Skeletal muscle satellite cell (primary cell): ENCODE data around the gene SERPINA1. TPM values are rescaled to one million over a fixed set of nuclear protein-coding genes. Genes with fewer than 3 reads are reported as not detected.
"Not testable (repeated sequence)": the region's sequence is repeated elsewhere in the genome, so short reads cannot be mapped to it uniquely, and the experiment has no call there.

Experiments
- H3K27me3 ChIP-seq: 2 replicates; pipeline ENCODE4 v1.7.0; 2013; ENCODE audit warnings: low read length; ENCODE audit not compliant: control insufficient read depth, insufficient read depth
- H3K36me3 ChIP-seq: 2 replicates; pipeline ENCODE4 v1.7.0; 2013; ENCODE audit warnings: mild to moderate bottlenecking, control low read depth, low read length; ENCODE audit not compliant: insufficient read depth
- H3K4me1 ChIP-seq: 2 replicates; pipeline ENCODE4 v1.7.0; 2013; ENCODE audit warnings: low read length; ENCODE audit not compliant: control insufficient read depth, insufficient read depth
- H3K4me2 ChIP-seq: 2 replicates; pipeline ENCODE4 v1.7.0; 2013; ENCODE audit warnings: mild to moderate bottlenecking, low read length
- H3K4me3 ChIP-seq: 2 replicates; pipeline ENCODE4 v1.7.0; 2013; ENCODE audit warnings: low read length
- H3K9ac ChIP-seq: 2 replicates; pipeline ENCODE4 v1.7.0; 2013; ENCODE audit warnings: mild to moderate bottlenecking, low read depth, low read length, moderate library complexity
- H3K9me3 ChIP-seq: replicated peaks from 2 replicates; pipeline ENCODE4 v1.7.0; 2013; ENCODE audit warnings: mild to moderate bottlenecking, control low read depth, low read length
- total RNA-seq: library from RNA; depleted of rRNA; stranded (reverse); fragments of >200 nt; gene quantifications from 2 replicates; pipeline ENCODE4 v1.2.3, GENCODE V29; 2012; rRNA removed

Gene SERPINA1
- under 0.01 and 0.44 TPM in 2 replicates for total RNA-seq

GRCh38 chr14:94388384-94389103 is at the start of gene SERPINA1:
TSS of gene SERPINA1 (minus strand) at chr14:94388602. CDS start at chr14:94383237, 5,365 bp downstream.
- H3K9ac ChIP-seq: no peak within 1 kb of the TSS
- H3K36me3 ChIP-seq: no peaks in the 10 kb centered on the region
- peaks cover 33% of the 10 kb centered on the region for H3K4me1 ChIP-seq
- H3K4me3 ChIP-seq: no peak within 1 kb of the TSS
- H3K4me2 ChIP-seq: no peak within 1 kb of the TSS
- no peaks in the 10 kb centered on the region for H3K27me3 ChIP-seq
- no peaks in the 10 kb centered on the region for H3K9me3 ChIP-seq

GRCh38 chr14:94428610-94429009 is 40.2 kb upstream of the SERPINA1 start:
- H3K9ac ChIP-seq: no peak overlapping the region
- no peak overlapping the region for H3K4me3 ChIP-seq
- H3K9me3 ChIP-seq: no peaks in the 10 kb centered on the region
- peaks cover 6% of the 10 kb centered on the region for H3K27me3 ChIP-seq
- H3K36me3 ChIP-seq: no peaks in the 10 kb centered on the region
- no peaks in the 10 kb centered on the region for H3K4me1 ChIP-seq
- H3K4me2 ChIP-seq: no peak overlapping the region

GRCh38 chr14:94427016-94427613 is 38.7 kb upstream of the SERPINA1 start:
- no peak overlapping the region for H3K4me3 ChIP-seq
- H3K4me2 ChIP-seq: no peak overlapping the region
- no peaks in the 10 kb centered on the region for H3K36me3 ChIP-seq
- H3K9ac ChIP-seq: no peak overlapping the region
- peaks cover 6% of the 10 kb centered on the region for H3K27me3 ChIP-seq
- H3K9me3 ChIP-seq: no peaks in the 10 kb centered on the region
- no peaks in the 10 kb centered on the region for H3K4me1 ChIP-seq

- Histone ChIP-seq H3K27me3 (peaks cover 6% of the 10 kb centered on the region), H3K9ac (no peak overlapping the region), H3K4me2 (no peak overlapping the region), H3K4me1 (no peaks in the 10 kb centered on the region), H3K4me3 (no peak overlapping the region), H3K36me3 (no peaks in the 10 kb centered on the region), H3K9me3 (no peaks in the 10 kb centered on the region)
These were observed 38.1 kb upstream of the SERPINA1 start for GRCh38 chr14:94426526-94426925.

GRCh38 chr14:94424371-94424770 is 36.0 kb upstream of the SERPINA1 start:
- no peaks in the 10 kb centered on the region for H3K9me3 ChIP-seq
- H3K4me3 ChIP-seq: no peak overlapping the region
- H3K9ac ChIP-seq: no peak overlapping the region
- no peaks in the 10 kb centered on the region for H3K36me3 ChIP-seq
- H3K4me1 ChIP-seq: no peaks in the 10 kb centered on the region
- H3K27me3 ChIP-seq: peaks cover 6% of the 10 kb centered on the region
- no peak overlapping the region for H3K4me2 ChIP-seq

- H3K36me3 ChIP-seq: no peaks in the 10 kb centered on the region
- H3K4me2 ChIP-seq: peak overlapping the region; percentile 66
- no peaks in the 10 kb centered on the region for H3K4me1 ChIP-seq
- peaks cover 6% of the 10 kb centered on the region for H3K27me3 ChIP-seq
- no peaks in the 10 kb centered on the region for H3K9me3 ChIP-seq
- peak overlapping the region; percentile 23 for H3K9ac ChIP-seq
- peak overlapping the region; percentile 42 for H3K4me3 ChIP-seq
These were observed 35.2 kb upstream of the SERPINA1 start for GRCh38 chr14:94423453-94424056.

- Histone ChIP-seq H3K9ac (no peak overlapping the region), H3K9me3 (no peaks in the 10 kb centered on the region), H3K4me1 (no peaks in the 10 kb centered on the region), H3K27me3 (peaks cover 2% of the 10 kb centered on the region), H3K4me2 (no peak overlapping the region), H3K4me3 (no peak overlapping the region), H3K36me3 (no peaks in the 10 kb centered on the region)
These were observed 32.9 kb upstream of the SERPINA1 start for GRCh38 chr14:94421316-94421715.

GRCh38 chr14:94417497-94418205 is 29.2 kb upstream of the SERPINA1 start:
- H3K36me3 ChIP-seq, H3K4me2 ChIP-seq, H3K9ac ChIP-seq, H3K4me1 ChIP-seq, H3K9me3 ChIP-seq, H3K4me3 ChIP-seq: not testable (repeated sequence)
- H3K27me3 ChIP-seq: peaks cover 16% of the 10 kb centered on the region

GRCh38 chr14:94412671-94413638 is 24.6 kb upstream of the SERPINA1 start:
- no peaks in the 10 kb centered on the region for H3K9me3 ChIP-seq
- H3K4me2 ChIP-seq: no peak overlapping the region
- peaks cover 31% of the 10 kb centered on the region for H3K27me3 ChIP-seq
- no peak overlapping the region for H3K4me3 ChIP-seq
- no peak overlapping the region for H3K9ac ChIP-seq
- no peaks in the 10 kb centered on the region for H3K4me1 ChIP-seq
- H3K36me3 ChIP-seq: no peaks in the 10 kb centered on the region

- Histone ChIP-seq H3K27me3 (peaks cover 31% of the 10 kb centered on the region), H3K9me3 (no peaks in the 10 kb centered on the region), H3K9ac (no peak overlapping the region), H3K4me3 (no peak overlapping the region), H3K4me2 (no peak overlapping the region), H3K36me3 (no peaks in the 10 kb centered on the region), H3K4me1 (no peaks in the 10 kb centered on the region)
These were observed 23.2 kb upstream of the SERPINA1 start for GRCh38 chr14:94411638-94412037.
